Body of pancreas (tissue), 4 donors: Measurements from ENCODE around the gene CFAP58.

Source experiments
- CTCF ChIP-seq, 7 experiments: fragments of 450-650 bp in 4 of 7; fragments of 200-600 bp in 3 of 7; sonication (generic) in 3 of 7; IDR thresholded peaks; one replicate each; pipeline ENCODE4 v1.5.1; 2016 to 2019; ENCODE audit warnings: antibody characterized with exemption in 7 of 7
- POLR2A ChIP-seq, 3 donors: fragments of 450-650 bp; IDR thresholded peaks; one replicate each; pipeline ENCODE4 v1.6.1; 2016; ENCODE audit warnings: antibody characterized with exemption in 3 of 3, mild to moderate bottlenecking in 2 of 3

- TF ChIP-seq CTCF (IDR thresholded peaks at IDR 0.05) = no peak
- TF ChIP-seq POLR2A (IDR thresholded peaks at IDR 0.05) = no peak
Observed at GRCh38 chr10:104318326-104318725, 35.3 kb upstream of the CFAP58 start.
